GM12873 (cell line): Measurements from ENCODE around the gene NBL1.
A peak's percentile ranks its signal among the peaks of the same experiment; 100 is the strongest.

Source experiments
- TF ChIP-seq, protein P1 (sequence below): IDR thresholded peaks from 2 replicates; pipeline ENCODE4 v1.5.1; 2012; ENCODE audit warnings: low read depth, mild to moderate bottlenecking, moderate library complexity, low read length, control low read depth; ENCODE audit not compliant: insufficient read depth; ENCODE audit errors: missing control alignments

The NBL1 gene

DNA sequence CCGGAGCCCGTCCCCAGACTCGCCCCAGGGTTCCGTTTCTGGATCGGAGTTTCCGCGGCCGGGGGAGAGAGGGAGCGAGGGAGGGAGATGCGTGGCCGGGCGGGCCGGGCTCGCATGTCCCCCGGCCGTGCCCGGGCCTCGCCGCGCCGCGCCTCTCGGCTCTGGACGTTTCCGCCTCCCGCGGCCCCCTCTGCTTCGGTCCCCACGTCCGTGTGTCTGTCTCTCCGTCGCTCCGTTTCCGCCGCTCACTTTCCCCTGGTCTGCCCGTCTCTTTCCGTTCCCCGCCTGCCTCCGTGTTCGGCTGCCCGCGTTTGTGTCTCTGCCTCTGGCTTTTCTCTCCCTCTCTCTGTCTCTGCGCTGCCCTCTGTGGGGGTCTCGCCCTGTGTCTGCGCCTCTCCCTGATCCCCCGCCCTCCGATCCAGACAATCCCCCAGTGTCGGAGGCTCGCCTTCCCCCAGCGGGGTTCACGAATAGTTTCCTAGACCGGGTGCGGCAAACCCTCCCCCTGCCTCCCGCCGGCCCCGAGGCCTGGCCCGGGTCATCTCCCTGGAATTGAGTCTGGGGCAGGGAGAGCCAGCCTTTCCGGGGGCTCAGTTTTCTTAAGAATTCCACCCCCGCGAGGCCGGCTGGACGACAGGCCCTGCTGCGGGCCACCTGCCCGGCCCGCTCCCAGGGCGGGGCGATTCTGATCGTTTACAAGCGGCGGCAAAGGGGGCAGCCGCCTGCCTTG, 735 bp downstream of the NBL1 start:
- TF ChIP-seq, protein P1, sequence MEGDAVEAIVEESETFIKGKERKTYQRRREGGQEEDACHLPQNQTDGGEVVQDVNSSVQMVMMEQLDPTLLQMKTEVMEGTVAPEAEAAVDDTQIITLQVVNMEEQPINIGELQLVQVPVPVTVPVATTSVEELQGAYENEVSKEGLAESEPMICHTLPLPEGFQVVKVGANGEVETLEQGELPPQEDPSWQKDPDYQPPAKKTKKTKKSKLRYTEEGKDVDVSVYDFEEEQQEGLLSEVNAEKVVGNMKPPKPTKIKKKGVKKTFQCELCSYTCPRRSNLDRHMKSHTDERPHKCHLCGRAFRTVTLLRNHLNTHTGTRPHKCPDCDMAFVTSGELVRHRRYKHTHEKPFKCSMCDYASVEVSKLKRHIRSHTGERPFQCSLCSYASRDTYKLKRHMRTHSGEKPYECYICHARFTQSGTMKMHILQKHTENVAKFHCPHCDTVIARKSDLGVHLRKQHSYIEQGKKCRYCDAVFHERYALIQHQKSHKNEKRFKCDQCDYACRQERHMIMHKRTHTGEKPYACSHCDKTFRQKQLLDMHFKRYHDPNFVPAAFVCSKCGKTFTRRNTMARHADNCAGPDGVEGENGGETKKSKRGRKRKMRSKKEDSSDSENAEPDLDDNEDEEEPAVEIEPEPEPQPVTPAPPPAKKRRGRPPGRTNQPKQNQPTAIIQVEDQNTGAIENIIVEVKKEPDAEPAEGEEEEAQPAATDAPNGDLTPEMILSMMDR: no peak

DNA sequence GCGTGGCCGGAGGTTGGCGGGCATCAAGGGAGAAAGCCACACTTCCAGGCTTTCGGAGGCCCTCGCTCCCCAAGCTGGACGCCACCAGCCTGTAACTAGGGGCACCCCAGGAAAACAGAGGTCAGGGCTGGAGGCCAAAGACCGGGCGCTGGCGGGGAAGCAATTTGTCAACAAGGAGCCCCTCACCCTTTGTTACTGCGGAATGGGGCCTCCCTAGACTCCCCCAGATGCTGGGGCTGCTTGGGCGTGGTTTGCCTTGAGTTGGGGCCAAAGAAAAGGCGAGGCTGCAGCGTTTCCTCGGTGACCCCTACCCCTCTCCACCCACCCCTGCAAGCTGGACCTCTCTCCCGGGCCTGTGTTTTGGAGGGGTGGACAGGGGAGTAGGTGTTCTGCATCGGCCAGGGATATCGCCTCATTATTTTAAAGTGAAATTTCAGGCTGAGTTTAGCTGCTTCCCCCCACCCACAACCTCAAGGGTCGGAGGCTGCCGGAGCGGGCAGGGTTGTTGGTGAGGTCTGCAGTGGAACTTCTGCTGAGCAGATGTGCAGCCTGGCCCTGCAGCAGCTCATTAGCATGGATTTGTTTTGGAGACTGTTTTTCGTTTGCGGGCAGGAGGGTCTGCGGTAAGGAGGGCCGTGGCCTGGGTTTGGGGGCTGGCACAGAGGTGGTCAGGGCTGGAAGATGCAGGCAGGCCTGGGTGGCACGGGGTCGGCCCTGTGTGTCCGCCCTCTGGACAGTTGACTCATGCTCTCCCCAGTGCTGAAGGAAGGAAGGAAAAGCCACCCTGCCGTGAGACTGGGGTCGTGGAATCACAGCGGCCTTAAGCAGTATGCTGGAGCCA, 1.5 kb downstream of the NBL1 start:
- TF ChIP-seq, protein P1: no peak

DNA sequence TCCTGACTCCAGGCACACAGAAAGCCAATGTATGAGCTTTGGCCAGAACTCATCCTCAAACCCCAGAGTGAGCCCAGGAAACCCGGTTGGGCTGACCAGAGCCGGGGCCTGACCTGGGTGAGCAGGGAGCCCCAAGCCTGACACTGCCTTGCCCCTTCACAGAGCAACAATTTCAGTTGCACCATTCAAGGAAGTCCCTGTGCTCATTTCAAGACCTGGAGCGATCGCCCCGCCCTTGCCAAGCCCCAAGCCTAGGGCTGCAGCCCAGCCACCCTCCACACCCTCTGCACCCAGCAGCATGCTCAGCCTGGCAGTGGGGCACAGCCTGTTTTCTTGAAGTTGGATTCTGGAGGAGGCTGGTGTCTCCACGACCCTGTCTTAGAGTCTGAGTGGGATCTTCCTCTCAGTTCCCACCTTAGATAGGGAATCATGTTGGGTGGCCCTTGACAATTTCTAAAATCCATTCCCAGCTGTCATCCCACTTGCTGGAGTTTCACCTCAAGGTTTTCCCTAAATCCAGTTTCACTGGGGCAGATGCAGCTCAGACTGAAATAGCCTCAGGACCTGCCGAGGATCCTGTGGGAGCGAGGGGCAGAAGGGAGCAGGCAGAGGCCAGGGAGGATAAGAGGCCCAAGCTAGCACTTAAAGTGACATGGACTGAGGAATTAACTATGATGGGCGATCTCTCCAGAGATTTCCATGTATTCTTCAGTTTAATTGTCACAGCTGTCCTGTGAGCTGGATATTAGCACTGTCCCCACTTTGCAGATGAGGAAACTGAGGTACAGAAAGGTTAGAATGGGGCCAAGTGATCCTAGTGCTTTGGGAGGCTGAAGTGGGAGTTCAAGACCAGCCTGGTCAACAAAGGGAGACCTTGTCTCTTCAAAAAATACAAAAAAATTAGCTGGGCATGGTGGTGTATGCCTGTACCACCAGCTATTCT, 2.5 kb downstream of the NBL1 start:
- TF ChIP-seq, protein P1: no peak

DNA sequence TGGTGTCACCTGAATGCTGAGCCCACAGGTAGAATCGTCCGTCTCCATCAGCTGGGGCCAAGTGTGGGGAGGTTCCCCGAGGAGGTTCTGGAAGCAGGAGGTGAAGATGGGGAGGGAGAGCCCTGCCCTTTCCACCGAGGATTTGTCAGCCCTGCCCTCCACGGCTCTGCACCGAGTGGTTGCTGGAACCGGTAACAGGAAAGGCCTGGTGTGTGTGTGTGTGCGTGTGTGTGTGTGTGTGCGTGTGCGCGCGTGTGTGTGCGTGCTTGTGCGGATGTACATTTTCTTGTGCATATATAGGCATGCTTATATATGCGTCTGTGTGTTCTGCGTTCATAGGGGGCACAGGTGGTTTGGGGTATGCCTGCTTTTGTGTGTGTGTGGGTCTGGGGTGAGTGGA, 3.5 kb downstream of the NBL1 start:
- TF ChIP-seq, protein P1: no peak

DNA sequence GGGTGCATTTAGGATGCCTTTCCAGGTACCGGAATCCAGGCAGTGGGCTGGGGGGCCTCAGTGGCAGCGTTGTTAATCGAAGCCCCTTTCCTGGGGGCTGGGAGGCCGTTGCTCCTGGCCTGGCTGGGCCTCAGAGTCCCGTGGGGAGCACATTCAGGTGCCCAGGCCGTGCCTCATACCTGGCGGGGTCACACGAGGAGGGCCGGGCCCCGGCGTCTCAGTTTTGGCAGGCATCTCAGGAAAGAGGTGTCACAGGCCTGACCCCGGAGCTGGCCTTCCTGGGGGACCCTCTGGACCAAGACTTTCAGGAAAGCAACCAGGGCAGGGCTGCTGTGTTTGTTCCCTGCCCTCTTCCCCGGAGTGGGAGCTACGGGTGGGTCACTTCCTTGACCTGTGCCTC, 4.1 kb downstream of the NBL1 start:
- TF ChIP-seq, protein P1: no peak

DNA sequence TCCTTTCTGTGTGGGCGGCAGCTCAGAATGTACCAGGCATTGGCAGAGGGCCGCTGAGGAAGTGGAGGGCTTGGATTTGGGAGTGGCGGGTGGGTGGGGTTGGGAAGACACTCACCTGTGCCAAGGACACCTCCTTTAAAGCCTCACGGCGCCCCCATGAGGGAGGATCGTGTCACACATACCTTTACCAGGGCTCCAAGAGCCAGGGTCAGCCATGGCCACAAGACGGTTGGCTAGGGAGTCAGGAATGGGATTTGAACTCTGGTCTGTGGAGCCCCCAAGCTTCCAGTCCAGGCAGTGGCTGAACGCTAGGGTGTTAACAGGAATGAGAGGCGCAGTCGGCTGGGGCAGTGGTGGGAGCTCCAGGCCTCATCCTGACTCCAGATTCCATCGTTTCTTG, 4.6 kb downstream of the NBL1 start:
- TF ChIP-seq, protein P1: peak; percentile 30
